ENCODE data around the gene TRPC6. TPM values are rescaled to one million over a fixed set of nuclear protein-coding genes. Genes with fewer than 3 reads are reported as not detected.

The TRPC6 gene
- total and polyA plus RNA-seq, 7 donors, result 0.23 to 14.3 (median 3.6) TPM

GRCh38 chr11:101566626-101567025 lies 17.2 kb downstream of the TRPC6 start:
- WGBS, 2 donors, result 59 to 73% methylated on average over 8 of the region's 8 CpGs
- intact Hi-C loops (cut with DNase I), result no loop called here
- no peak overlapping the region for H3K27ac ChIP-seq

GRCh38 chr11:101563166-101563565 lies 20.6 kb downstream of the TRPC6 start:
- no peak for DNase-seq
- H3K4me3 ChIP-seq, result no peak overlapping the region
- TF ChIP-seq EP300 (IDR thresholded peaks at IDR 0.05) (no peak), CTCF (IDR thresholded peaks at IDR 0.05) (no peak), POLR2AphosphoS5 (IDR thresholded peaks at IDR 0.05) (no peak), POLR2A (IDR thresholded peaks at IDR 0.05) (no peak)
- H3K9me3 ChIP-seq, result no peaks in the 10 kb centered on the region
- no peak overlapping the region for H3K27ac ChIP-seq
- H3K36me3 ChIP-seq, result no peaks in the 10 kb centered on the region
- no peaks in the 10 kb centered on the region for H3K4me1 ChIP-seq
- 80 to 82% methylated on average over 2 of the region's 2 CpGs for WGBS, 2 donors
- intact Hi-C loops (cut with DNase I), result no loop called here
- H3K27me3 ChIP-seq, result no peaks in the 10 kb centered on the region

More at GRCh38 chr11:101566626-101567025, 17.2 kb downstream of the TRPC6 start:
- H3K9me3 ChIP-seq, result no peaks in the 10 kb centered on the region
- TF ChIP-seq POLR2A (IDR thresholded peaks at IDR 0.05) (no peak), EP300 (IDR thresholded peaks at IDR 0.05) (no peak), CTCF (IDR thresholded peaks at IDR 0.05) (no peak), POLR2AphosphoS5 (IDR thresholded peaks at IDR 0.05) (no peak)
- H3K27me3 ChIP-seq, result no peaks in the 10 kb centered on the region
- no peaks in the 10 kb centered on the region for H3K4me1 ChIP-seq
- H3K4me3 ChIP-seq, result no peak overlapping the region
- no peaks in the 10 kb centered on the region for H3K36me3 ChIP-seq
- no peak for DNase-seq

- Histone ChIP-seq H3K27ac (no peak overlapping the region), H3K4me3 (no peak overlapping the region), H3K9me3 (no peaks in the 10 kb centered on the region), H3K36me3 (no peaks in the 10 kb centered on the region), H3K27me3 (no peaks in the 10 kb centered on the region), H3K4me1 (peaks cover 0 to 19% (median 9%) of the 10 kb centered on the region in 4 donors)
- 73 to 80% methylated on average over 4 of the region's 4 CpGs for WGBS, 2 donors
- TF ChIP-seq POLR2A (IDR thresholded peaks at IDR 0.05) (no peak), CTCF (IDR thresholded peaks at IDR 0.05) (no peak), EP300 (IDR thresholded peaks at IDR 0.05) (no peak), POLR2AphosphoS5 (IDR thresholded peaks at IDR 0.05) (no peak)
- intact Hi-C loops (cut with DNase I), result no loop called here
- DNase-seq, result no peak
Observed at GRCh38 chr11:101555366-101555765, 28.4 kb downstream of the TRPC6 start.

GRCh38 chr11:101553891-101554292 lies 29.9 kb downstream of the TRPC6 start:
- H3K9me3 ChIP-seq, result no peaks in the 10 kb centered on the region
- TF ChIP-seq CTCF (IDR thresholded peaks at IDR 0.05) (no peak), POLR2A (IDR thresholded peaks at IDR 0.05) (no peak), POLR2AphosphoS5 (IDR thresholded peaks at IDR 0.05) (no peak), EP300 (IDR thresholded peaks at IDR 0.05) (no peak)
- H3K36me3 ChIP-seq, result no peaks in the 10 kb centered on the region
- intact Hi-C loops (cut with DNase I), result no loop called here
- no peaks in the 10 kb centered on the region for H3K27me3 ChIP-seq
- H3K27ac ChIP-seq, result peak overlapping the region in 2 of 4 donors; percentile 25 to 43
- H3K4me3 ChIP-seq, result no peak overlapping the region
- 47 to 59% methylated on average over 3 of the region's 3 CpGs for WGBS, 2 donors
- no peak for DNase-seq
- peaks cover 0 to 19% (median 9%) of the 10 kb centered on the region in 4 donors for H3K4me1 ChIP-seq

GRCh38 chr11:101552888-101553287 lies 30.9 kb downstream of the TRPC6 start:
- TF ChIP-seq POLR2A (IDR thresholded peaks at IDR 0.05) (no peak), POLR2AphosphoS5 (IDR thresholded peaks at IDR 0.05) (no peak), CTCF (IDR thresholded peaks at IDR 0.05) (no peak), EP300 (IDR thresholded peaks at IDR 0.05) (no peak)
- H3K36me3 ChIP-seq, result no peaks in the 10 kb centered on the region
- no peak for DNase-seq
- no peaks in the 10 kb centered on the region for H3K27me3 ChIP-seq
- H3K4me3 ChIP-seq, result no peak overlapping the region
- WGBS, 2 donors, result 40 to 43% methylated on average over 2 of the region's 2 CpGs
- H3K27ac ChIP-seq, result peak overlapping the region in 1 of 4 donors; percentile 43
- peaks cover 0 to 19% (median 9%) of the 10 kb centered on the region in 4 donors for H3K4me1 ChIP-seq
- H3K9me3 ChIP-seq, result no peaks in the 10 kb centered on the region
- intact Hi-C loops (cut with DNase I), result no loop called here
